HG03025 (cell line): ENCODE data around the gene ERVK3-1.
A peak's percentile ranks its signal among the peaks of the same experiment; 100 is the strongest.

Source experiments
- ATAC-seq: cut with Tn5 transposase; IDR thresholded peaks from one replicate; pipeline ENCODE4 v1.9.1; 2021; ENCODE audit warnings: mild to moderate bottlenecking, moderate library complexity; ENCODE audit not compliant: unreplicated experiment, low FRiP score

ERVK3-1 gene

GRCh38 chr19:58357481-58358145 lies 52.4 kb downstream of the ERVK3-1 start:
- ATAC-seq, result no peak

- ATAC-seq, result peak; percentile 12
Measured at GRCh38 chr19:58361900-58362271, 56.7 kb downstream of the ERVK3-1 start.

GRCh38 chr19:58362272-58362994 lies 57.3 kb downstream of the ERVK3-1 start, which contains the start of gene ZNF497:
TSS of gene ZNF497 (minus strand) at chr19:58362751. CDS start at chr19:58357635, 5,116 bp downstream.
- ATAC-seq, result peak; percentile 79

GRCh38 chr19:58364146-58364545 lies 59.0 kb downstream of the ERVK3-1 start:
- ATAC-seq, result no peak
